ENCODE data around the gene MMP20.
A peak's percentile ranks its signal among the peaks of the same experiment; 100 is the strongest.
"Not testable (repeated sequence)": the region's sequence is repeated elsewhere in the genome, so short reads cannot be mapped to it uniquely, and the experiment has no call there.

Gene MMP20, protein sequence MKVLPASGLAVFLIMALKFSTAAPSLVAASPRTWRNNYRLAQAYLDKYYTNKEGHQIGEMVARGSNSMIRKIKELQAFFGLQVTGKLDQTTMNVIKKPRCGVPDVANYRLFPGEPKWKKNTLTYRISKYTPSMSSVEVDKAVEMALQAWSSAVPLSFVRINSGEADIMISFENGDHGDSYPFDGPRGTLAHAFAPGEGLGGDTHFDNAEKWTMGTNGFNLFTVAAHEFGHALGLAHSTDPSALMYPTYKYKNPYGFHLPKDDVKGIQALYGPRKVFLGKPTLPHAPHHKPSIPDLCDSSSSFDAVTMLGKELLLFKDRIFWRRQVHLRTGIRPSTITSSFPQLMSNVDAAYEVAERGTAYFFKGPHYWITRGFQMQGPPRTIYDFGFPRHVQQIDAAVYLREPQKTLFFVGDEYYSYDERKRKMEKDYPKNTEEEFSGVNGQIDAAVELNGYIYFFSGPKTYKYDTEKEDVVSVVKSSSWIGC

DNA sequence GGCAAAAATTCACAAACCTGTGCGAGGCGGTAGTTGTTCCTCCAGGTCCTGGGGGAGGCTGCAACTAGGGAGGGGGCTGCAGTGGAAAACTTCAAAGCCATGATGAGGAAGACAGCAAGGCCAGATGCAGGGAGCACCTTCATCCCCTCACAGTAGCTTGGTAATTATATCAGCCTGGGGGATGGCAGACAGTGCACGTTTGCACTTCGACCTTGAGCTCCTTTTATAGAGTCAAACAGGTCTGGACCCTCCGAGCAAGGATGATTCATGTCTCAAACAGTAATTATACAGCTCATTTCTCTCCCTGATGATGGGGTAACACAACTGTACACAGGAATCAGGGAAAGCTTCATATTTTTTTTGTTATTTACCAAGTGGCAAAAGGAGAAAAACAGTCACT, at the start of gene MMP20:
Gene MMP20, minus strand, starts transcription at position 156 of the 400 bp plus-strand sequence. Its CDS starts 13 bp downstream, at position 143.
- DNase-seq (ENCODE audit: low spot score) = no peak

GRCh38 chr11:102669664-102670063, 44.5 kb upstream of the MMP20 start:
- no peak for DNase-seq (ENCODE audit: low spot score)

GRCh38 chr11:102666331-102666957, 41.3 kb upstream of the MMP20 start:
- DNase-seq (ENCODE audit: low spot score) = peak; percentile 47

DNA sequence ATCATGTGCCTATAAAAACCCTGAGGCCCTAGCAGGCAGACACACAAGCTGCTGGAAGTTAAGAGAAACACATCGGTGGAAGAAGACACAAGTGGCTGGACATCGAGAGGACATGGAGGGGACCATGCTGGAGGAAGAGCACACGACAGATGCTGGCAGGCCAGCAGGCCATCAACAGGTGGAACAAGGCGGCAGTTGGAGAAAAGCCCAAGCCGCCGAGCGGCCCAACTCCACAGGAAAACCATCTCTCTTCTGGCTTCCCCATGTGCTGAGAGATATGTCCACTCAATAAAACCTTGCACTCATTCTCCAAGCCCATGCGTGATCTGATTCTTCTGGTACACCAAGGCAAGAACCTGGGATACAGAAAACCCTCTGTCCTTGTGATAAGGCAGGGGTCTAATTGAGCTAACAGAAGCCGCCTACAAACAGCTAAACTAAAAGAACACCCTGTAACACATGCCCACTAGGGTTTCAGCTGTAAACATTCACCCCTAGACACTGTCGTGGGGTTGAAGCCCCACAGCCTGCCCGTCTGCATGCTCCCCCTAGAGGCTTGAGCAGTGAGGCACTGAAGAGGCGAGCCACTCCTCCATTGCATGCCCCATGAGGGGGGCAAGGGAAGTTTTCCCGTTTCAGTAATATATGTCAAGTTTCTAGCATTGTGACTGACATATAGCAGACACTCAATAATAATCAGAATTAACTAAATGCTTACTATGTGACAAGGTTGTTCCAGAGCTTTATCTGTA, 39.0 kb upstream of the MMP20 start:
- DNase-seq (ENCODE audit: low spot score) = no peak

DNA sequence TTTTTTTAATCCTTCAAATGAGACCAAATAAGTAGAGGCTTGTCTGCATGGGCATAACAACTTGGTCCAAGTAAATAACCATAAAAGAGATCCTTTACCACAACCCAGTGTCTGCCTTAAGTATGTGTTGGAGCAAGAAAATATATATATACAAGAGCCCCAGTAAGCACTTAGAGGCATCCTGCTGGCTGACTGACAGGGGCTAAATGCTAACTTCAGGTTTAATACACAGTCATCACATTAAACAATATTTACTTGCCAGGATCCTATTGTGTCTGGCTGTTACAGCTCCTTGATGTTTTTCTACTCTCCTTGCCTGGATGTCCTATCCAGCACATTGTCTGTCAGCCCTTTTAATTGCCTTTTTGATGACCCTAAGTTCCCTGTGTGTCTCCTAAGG, 37.5 kb upstream of the MMP20 start:
- no peak for DNase-seq (ENCODE audit: low spot score)

GRCh38 chr11:102661040-102661439, 35.9 kb upstream of the MMP20 start:
- DNase-seq (ENCODE audit: low spot score) = no peak

- no peak for DNase-seq (ENCODE audit: low spot score)
Measured at GRCh38 chr11:102656528-102656927, 31.4 kb upstream of the MMP20 start.

DNA sequence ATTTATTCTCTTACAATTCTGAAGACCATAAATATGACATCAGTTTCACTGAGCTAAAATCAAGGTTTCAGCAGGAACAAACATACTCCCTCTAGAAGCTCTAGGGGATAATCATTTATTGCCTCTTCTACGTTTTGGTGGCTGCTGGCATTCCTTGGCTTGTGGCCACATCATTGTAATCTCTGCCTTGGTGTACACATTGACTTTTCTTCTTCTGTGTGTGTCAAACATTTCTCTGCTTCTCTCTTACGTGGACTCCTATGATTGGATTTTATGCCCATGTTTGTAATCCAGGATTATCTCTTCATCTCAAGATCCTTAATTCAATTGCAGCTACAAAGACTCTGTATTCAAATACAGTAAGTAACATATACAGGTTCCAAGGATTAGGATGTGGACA, 30.4 kb upstream of the MMP20 start:
- DNase-seq (ENCODE audit: low spot score) = no peak

DNA sequence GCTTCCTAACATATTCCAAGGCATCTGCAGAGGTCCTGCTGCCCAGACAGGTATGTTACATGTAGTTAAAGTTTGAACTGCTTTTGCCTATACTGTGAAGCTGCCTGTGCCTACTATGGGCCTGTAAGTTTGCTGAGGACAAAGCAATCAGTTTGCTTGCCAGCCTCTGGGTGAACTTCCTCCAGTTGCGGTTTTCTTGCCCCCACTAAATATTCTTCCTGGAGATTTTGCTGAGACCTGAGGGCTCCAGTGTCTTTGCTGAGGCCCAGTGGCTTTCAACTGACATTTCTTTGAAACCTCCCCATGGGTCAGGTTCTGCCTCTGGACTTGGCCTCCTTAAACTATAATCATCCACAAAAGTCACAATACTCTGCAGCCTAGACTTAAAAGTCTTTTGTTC, 29.6 kb upstream of the MMP20 start:
- no peak for DNase-seq (ENCODE audit: low spot score)

GRCh38 chr11:102653744-102654291, 28.7 kb upstream of the MMP20 start:
- DNase-seq (ENCODE audit: low spot score) = no peak

- no peak for DNase-seq (ENCODE audit: low spot score)
Measured at GRCh38 chr11:102647430-102647829, 22.3 kb upstream of the MMP20 start.

DNA sequence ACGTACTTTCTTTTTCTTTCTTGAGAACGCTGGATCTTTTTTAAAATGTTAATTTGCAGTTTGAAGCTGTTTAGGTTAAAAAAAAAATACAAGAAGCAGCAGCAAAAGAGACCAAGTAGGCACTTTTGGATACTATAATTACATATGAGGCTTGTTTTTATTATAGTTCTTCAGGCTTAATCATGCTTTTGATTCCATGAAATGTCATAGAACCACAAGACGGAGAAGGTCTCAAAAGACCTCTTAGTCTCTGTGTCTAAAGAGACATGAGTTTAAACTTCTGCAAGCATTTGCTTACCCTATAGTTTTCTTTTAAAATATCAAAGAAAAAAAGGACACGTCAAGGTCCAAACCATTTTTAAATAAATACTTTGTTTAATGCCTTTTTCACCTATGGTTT, 18.8 kb upstream of the MMP20 start:
- no peak for DNase-seq (ENCODE audit: low spot score)

DNA sequence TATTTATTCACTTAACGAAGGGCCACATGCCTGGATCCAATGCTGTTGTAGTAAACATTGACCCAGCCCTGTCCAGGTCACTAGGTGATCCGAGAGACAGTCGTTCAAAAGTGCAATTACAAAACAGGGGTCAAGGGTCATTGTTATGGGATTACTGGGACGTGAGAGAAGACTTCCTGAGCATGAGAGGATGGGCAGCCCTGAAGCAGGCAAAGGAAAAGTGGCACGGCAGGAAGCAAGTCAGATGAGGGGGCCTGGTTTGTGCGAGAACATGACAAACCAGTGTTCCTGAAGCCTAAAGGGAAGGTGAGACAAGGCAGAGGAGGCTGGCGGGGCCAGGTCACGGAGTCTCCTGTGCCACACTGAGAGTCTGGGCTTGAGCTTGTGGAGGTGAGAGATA, 15.8 kb upstream of the MMP20 start:
- DNase-seq (ENCODE audit: low spot score) = no peak

DNA sequence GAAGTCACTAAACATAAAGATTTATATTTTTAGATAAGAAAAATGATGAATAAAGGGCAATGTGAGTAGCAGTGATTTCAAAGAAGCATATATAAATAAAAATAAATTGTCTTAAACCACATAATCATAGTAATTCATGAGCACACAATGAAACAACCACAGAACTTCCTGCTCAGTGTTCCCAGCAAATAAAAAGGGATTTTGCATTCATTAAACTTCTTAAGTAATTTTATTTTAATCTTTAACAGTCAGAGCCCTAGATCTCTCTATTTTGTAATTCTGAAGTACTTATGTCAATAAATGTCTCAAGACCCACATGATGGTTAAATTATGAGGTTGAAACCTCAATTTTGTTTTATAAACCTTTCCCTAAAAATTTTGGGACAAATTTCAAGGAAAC, 14.5 kb upstream of the MMP20 start:
- no peak for DNase-seq (ENCODE audit: low spot score)

- no peak for DNase-seq (ENCODE audit: low spot score)
Measured at GRCh38 chr11:102637731-102638130, 12.6 kb upstream of the MMP20 start.

- no peak for DNase-seq (ENCODE audit: low spot score)
Measured at GRCh38 chr11:102633385-102634026, 8.4 kb upstream of the MMP20 start.

DNA sequence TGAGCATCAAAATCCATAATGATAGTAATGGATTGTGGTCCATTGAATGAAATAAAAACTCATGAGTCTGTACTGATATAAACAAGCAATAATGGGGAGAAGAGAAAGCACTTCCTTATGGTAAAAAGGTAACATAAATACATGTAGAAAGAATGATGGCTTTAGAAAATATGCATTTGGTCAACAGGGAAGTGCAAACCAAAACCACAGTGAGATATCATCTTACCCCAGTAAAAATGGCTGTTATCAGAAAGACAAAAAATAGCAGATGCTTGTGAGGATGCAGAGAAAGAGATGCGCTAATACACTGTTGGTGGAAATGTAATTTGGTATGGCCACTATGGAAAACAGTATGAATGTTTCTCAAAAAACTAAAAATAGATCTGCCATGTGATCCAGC, 6.9 kb upstream of the MMP20 start:
- no peak for DNase-seq (ENCODE audit: low spot score)

- no peak for DNase-seq (ENCODE audit: low spot score)
Measured at GRCh38 chr11:102630598-102631448, 5.7 kb upstream of the MMP20 start.

GRCh38 chr11:102629908-102630307, 4.8 kb upstream of the MMP20 start:
- not testable (repeated sequence) for DNase-seq (ENCODE audit: low spot score)

- no peak for DNase-seq (ENCODE audit: low spot score)
Measured at GRCh38 chr11:102626676-102627075, 1.5 kb upstream of the MMP20 start.

DNA sequence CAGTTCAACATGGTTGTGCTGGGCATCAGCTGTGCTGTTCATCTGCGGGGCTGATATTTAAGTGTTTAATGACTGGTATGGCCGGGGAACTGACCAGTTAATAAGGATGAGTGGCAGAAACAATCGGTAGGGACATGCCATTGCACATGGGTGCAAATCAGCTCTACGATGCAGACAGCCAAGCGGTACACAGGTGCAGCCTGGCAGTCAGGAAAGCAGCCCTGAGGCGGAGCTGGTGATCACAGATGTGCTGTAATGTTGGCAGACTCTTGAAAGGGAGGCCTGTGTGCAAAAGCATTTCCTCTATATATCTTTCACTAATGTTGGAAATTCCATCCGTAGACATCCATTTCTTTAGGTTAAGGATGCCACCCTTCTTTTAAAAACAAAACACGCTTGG, 1.1 kb downstream of the MMP20 start:
- DNase-seq (ENCODE audit: low spot score) = no peak

All from CD4-positive, alpha-beta T cell treated with Interleukin-2 at 100 ng/mL for 4 hours (primary cell).